HK-2 (cell line): ENCODE data around the gene IKZF1.

ENCODE experiments used
- DNase-seq: peaks from one replicate; pipeline ENCODE4 v3.0.0-alpha.2; 2018; ENCODE audit not compliant: unreplicated experiment

The IKZF1 gene

GRCh38 chr7:50283731-50284130, 20.8 kb upstream of the IKZF1 start:
- no peak for DNase-seq

- no peak for DNase-seq
These were observed 20.2 kb upstream of the IKZF1 start for GRCh38 chr7:50284296-50284695.

- DNase-seq, result no peak
These were observed 19.2 kb upstream of the IKZF1 start for GRCh38 chr7:50285269-50285668.

GRCh38 chr7:50287129-50287528, 17.4 kb upstream of the IKZF1 start:
- DNase-seq, result no peak

- no peak for DNase-seq
These were observed 12.3 kb upstream of the IKZF1 start for GRCh38 chr7:50292165-50292757.

- no peak for DNase-seq
These were observed 11.8 kb upstream of the IKZF1 start for GRCh38 chr7:50292763-50293162.

- DNase-seq, result no peak
These were observed 10.9 kb upstream of the IKZF1 start for GRCh38 chr7:50293509-50294179.

- DNase-seq, result no peak
These were observed 9.4 kb upstream of the IKZF1 start for GRCh38 chr7:50295133-50295532.

- no peak for DNase-seq
These were observed 7.7 kb upstream of the IKZF1 start for GRCh38 chr7:50296799-50297198.

- no peak for DNase-seq
These were observed 5.5 kb upstream of the IKZF1 start for GRCh38 chr7:50298811-50299562.

GRCh38 chr7:50300336-50300735, 4.2 kb upstream of the IKZF1 start:
- DNase-seq, result no peak

- DNase-seq, result no peak
These were observed 1.8 kb upstream of the IKZF1 start for GRCh38 chr7:50302486-50303334.

- no peak for DNase-seq
These were observed 984 bp upstream of the IKZF1 start for GRCh38 chr7:50303335-50304128.

- no peak for DNase-seq
These were observed 531 bp downstream of the IKZF1 start for GRCh38 chr7:50304911-50305582.

GRCh38 chr7:50305583-50306493, 1.3 kb downstream of the IKZF1 start:
- no peak for DNase-seq

GRCh38 chr7:50306494-50307367, 2.2 kb downstream of the IKZF1 start:
- no peak for DNase-seq

- DNase-seq, result no peak
These were observed 3.0 kb downstream of the IKZF1 start for GRCh38 chr7:50307368-50308032.

GRCh38 chr7:50308203-50308531, 3.7 kb downstream of the IKZF1 start:
- no peak for DNase-seq
